HL-60/S4 treated with retinoic acid at 250 ng/mL for 4 days and 3 days (cell line): ENCODE measurements around the gene SMARCD2.
"Not testable (repeated sequence)": the region's sequence is repeated elsewhere in the genome, so short reads cannot be mapped to it uniquely, and the experiment has no call there.

Experiments
- in situ Hi-C: fragments of 300-500 bp; cut with MboI; formaldehyde crosslinking; loops from 2 replicates; pipeline ENCODE4 v1.7.0; 2022; ENCODE audit warnings: low sequenced_read_pairs

The SMARCD2 gene

GRCh38 chr17:63842540-63843386 lies at the start of gene SMARCD2:
SMARCD2 (minus strand) TSS chr17:63842685; CDS start chr17:63842674, 11 bp downstream.
- in situ Hi-C loops: loop anchor here (25.0 kb wide), 1 partner anchor 405 kb away; the partner anchor contains the start of gene CYB561

- in situ Hi-C loops: not testable (repeated sequence)
These were observed 46.8 kb upstream of the SMARCD2 start for GRCh38 chr17:63889026-63889848.

- in situ Hi-C loops: not testable (repeated sequence)
These were observed 42.6 kb upstream of the SMARCD2 start for GRCh38 chr17:63885119-63885518.

- in situ Hi-C loops: not testable (repeated sequence)
These were observed 40.2 kb upstream of the SMARCD2 start for GRCh38 chr17:63882626-63883126.

GRCh38 chr17:63881935-63882601 lies 39.6 kb upstream of the SMARCD2 start, which contains the start of gene GH2:
GH2 (minus strand) TSS chr17:63881944; CDS start chr17:63881801, 143 bp downstream.
- in situ Hi-C loops: no loop called here

GRCh38 chr17:63881337-63881736 lies 38.9 kb upstream of the SMARCD2 start:
- in situ Hi-C loops: not testable (repeated sequence)

- in situ Hi-C loops: no loop called here
These were observed 38.2 kb upstream of the SMARCD2 start for GRCh38 chr17:63880706-63881105.

- in situ Hi-C loops: not testable (repeated sequence)
These were observed 35.9 kb upstream of the SMARCD2 start for GRCh38 chr17:63878413-63878812.

- in situ Hi-C loops: not testable (repeated sequence)
These were observed 32.2 kb upstream of the SMARCD2 start for GRCh38 chr17:63874693-63875092.

GRCh38 chr17:63874061-63874626 lies 31.7 kb upstream of the SMARCD2 start:
- in situ Hi-C loops: not testable (repeated sequence)

- in situ Hi-C loops: not testable (repeated sequence)
These were observed 31.1 kb upstream of the SMARCD2 start, which contains the start of gene CSH2 for GRCh38 chr17:63873577-63873976. CSH2 (minus strand) TSS chr17:63873677; CDS start chr17:63873614, 63 bp downstream.

- in situ Hi-C loops: not testable (repeated sequence)
These were observed 29.3 kb upstream of the SMARCD2 start for GRCh38 chr17:63871646-63872365.

- in situ Hi-C loops: not testable (repeated sequence)
These were observed 27.8 kb upstream of the SMARCD2 start for GRCh38 chr17:63870292-63870665.

- in situ Hi-C loops: not testable (repeated sequence)
These were observed 27.2 kb upstream of the SMARCD2 start for GRCh38 chr17:63869491-63870291.

- in situ Hi-C loops: not testable (repeated sequence)
These were observed 24.1 kb upstream of the SMARCD2 start for GRCh38 chr17:63866625-63867024.

- in situ Hi-C loops: no loop called here
These were observed 16.8 kb upstream of the SMARCD2 start for GRCh38 chr17:63859257-63859656.

- in situ Hi-C loops: not testable (repeated sequence)
These were observed 13.9 kb upstream of the SMARCD2 start for GRCh38 chr17:63856425-63856824.

- in situ Hi-C loops: no loop called here
These were observed 12.7 kb upstream of the SMARCD2 start for GRCh38 chr17:63855185-63855584.

GRCh38 chr17:63854709-63855108 lies 12.2 kb upstream of the SMARCD2 start:
- in situ Hi-C loops: no loop called here
